Type B pancreatic cell (in vitro differentiated cells): ENCODE data around the gene SCAMP2. TPM values are rescaled to one million over a fixed set of nuclear protein-coding genes. Genes with fewer than 3 reads are reported as not detected.

ENCODE experiments used
- DNase-seq: peaks from one replicate; pipeline ENCODE4 v3.0.0; 2021; ENCODE audit warnings: mixed read lengths; ENCODE audit not compliant: unreplicated experiment; ENCODE audit errors: extremely low spot score
- H3K27ac Mint-ChIP-seq: 2 replicates; pipeline ENCODE4 v1.8.0; 2021; ENCODE audit warnings: mild to moderate bottlenecking, mixed read lengths
- H3K27me3 Mint-ChIP-seq: 2 replicates; pipeline ENCODE4 v1.8.0; 2021; ENCODE audit warnings: mixed read lengths
- H3K36me3 Mint-ChIP-seq: 2 replicates; pipeline ENCODE4 v1.8.0; 2021; ENCODE audit warnings: mixed read lengths
- H3K4me1 Mint-ChIP-seq: one replicate; pipeline ENCODE4 v1.8.0; 2021; ENCODE audit warnings: mixed read lengths; ENCODE audit not compliant: unreplicated experiment
- H3K4me3 Mint-ChIP-seq: 2 replicates; pipeline ENCODE4 v1.8.0; 2021; ENCODE audit warnings: mild to moderate bottlenecking, mixed read lengths
- H3K9me3 Mint-ChIP-seq: 2 replicates; pipeline ENCODE4 v1.8.0; 2021; ENCODE audit warnings: mixed read lengths
- CTCF ChIP-seq: fragments of 200-600 bp; sonication (generic); conservative IDR thresholded peaks from 2 replicates; pipeline ENCODE4 v1.5.0; 2021; ENCODE audit warnings: antibody characterized with exemption, mild to moderate bottlenecking
- total RNA-seq: library from RNA; stranded (reverse); gene quantifications from 2 replicates; pipeline ENCODE4 v1.2.1, GENCODE V29; 2021; ENCODE audit warnings: low replicate concordance

SCAMP2 gene
- total RNA-seq, 1 donor from 2014 or later, result 58.0 TPM

GRCh38 chr15:74857671-74858368 is 15.3 kb downstream of the SCAMP2 start:
- DNase-seq, result no peak
- TF ChIP-seq CTCF, result no peak
- peak overlapping the region; percentile 26 for H3K27ac Mint-ChIP-seq
- H3K4me1 Mint-ChIP-seq, result peaks cover 9% of the 10 kb centered on the region
- no peaks in the 10 kb centered on the region for H3K27me3 Mint-ChIP-seq
- peaks cover 3% of the 10 kb centered on the region for H3K36me3 Mint-ChIP-seq
- H3K4me3 Mint-ChIP-seq, result no peak overlapping the region
- H3K9me3 Mint-ChIP-seq, result no peaks in the 10 kb centered on the region

DNA sequence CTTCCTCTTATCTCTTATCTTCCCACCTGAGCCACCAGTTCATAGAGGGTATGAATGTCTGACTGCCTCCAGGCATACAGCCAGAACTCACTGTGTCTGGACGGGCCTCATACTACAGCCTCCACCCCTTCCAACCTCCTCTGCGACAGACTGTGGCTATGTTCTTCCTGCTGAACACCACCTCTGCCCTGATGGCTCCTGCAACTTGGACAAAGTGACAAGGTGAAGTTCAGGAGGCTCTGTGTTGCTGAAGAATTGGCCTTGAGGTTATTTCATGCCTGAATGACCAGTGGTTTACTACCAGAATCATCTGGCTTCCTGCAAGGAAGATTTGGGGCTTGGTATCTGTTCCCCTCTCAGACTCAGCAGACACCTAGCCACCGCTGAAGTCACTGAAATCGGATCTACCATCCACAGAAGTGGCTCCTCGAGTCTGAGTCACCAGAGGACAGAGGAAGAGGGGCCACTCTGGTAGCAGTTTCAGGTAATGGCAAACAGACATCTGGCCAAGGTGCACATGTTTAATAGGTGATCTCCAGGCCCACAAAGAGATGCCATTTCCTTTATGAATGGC is 16.0 kb downstream of the SCAMP2 start:
- H3K4me3 Mint-ChIP-seq, result no peak overlapping the region
- no peaks in the 10 kb centered on the region for H3K9me3 Mint-ChIP-seq
- H3K27me3 Mint-ChIP-seq, result no peaks in the 10 kb centered on the region
- H3K36me3 Mint-ChIP-seq, result peaks cover 3% of the 10 kb centered on the region
- H3K27ac Mint-ChIP-seq, result peak overlapping the region; percentile 73
- TF ChIP-seq CTCF, result no peak
- no peak for DNase-seq
- peaks cover 9% of the 10 kb centered on the region for H3K4me1 Mint-ChIP-seq

DNA sequence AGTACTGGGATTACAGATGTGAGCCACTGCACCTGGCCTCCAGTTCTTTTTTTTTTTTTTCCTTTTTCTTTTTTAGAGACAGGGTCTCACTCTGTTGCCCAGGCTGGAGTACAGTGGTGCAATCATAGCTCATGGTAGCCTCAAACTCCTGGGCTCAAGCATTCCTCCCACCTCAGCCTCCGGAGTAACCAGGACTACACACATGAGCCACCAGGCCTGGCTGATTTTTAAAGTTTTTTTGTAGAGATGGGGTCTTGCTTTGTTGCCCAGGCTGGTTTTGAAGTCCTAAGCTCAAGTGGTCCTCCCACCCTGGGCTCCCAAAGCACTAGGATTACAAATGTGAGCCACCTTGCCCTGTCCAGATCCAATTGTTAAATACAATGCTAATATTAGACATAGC is 16.6 kb downstream of the SCAMP2 start:
- DNase-seq, result no peak
- Mint-ChIP-seq H3K27me3 (no peaks in the 10 kb centered on the region), H3K27ac (no peak overlapping the region), H3K9me3 (no peaks in the 10 kb centered on the region), H3K4me3 (no peak overlapping the region), H3K36me3 (peaks cover 3% of the 10 kb centered on the region), H3K4me1 (peaks cover 9% of the 10 kb centered on the region)
- no peak for TF ChIP-seq CTCF

DNA sequence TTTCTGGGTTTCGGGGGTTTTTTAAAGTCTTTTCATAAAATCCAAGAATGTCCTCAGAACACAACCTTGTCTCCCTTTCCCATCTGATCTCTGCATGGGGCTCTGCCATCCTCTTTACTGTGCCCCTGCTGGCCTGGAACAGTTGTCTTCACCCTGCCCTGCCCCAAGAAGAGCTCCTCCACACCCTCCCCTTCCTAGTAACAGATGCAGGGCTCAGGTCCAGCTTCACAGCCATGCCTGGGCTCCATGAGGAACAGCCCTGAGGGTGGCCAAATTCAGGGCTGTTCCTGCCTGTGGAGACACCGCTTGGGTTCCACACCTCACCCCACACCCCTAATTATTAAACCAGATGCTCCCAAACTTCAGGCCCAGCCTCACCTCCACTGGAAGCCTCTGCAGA is 17.3 kb downstream of the SCAMP2 start:
- no peak for DNase-seq
- Mint-ChIP-seq H3K9me3 (no peaks in the 10 kb centered on the region), H3K36me3 (peaks cover 3% of the 10 kb centered on the region), H3K27me3 (no peaks in the 10 kb centered on the region), H3K27ac (no peak overlapping the region), H3K4me1 (peaks cover 9% of the 10 kb centered on the region), H3K4me3 (no peak overlapping the region)
- TF ChIP-seq CTCF, result no peak

DNA sequence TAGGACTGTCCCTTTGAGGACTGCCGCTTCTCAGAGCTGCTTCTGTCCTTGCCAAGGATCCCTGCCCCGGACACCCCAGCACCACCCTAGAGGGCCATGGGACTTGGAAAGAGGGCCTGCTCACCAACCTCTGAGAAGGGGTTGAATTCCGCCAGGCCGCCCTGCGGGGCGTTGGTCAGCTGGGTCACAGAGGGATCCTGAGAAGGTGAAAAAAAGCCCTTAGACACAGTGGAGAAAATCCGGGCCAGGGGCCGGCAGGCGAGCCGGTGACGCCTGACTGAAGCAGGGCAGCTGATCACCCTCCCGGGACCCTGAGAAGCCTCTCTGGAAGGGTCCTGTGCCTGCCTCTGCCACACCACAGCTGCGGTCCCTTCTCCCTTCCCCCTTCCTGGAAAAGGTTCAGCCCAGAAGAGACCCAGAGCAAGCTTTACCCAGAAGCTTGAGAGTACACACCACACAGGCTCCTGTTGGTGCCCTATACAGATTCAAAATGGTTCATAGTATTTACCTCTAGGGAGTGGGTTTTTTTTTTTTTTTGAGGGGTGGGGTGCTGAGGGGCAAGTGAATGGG is 18.6 kb downstream of the SCAMP2 start:
- Mint-ChIP-seq H3K4me1 (peaks cover 9% of the 10 kb centered on the region), H3K9me3 (no peaks in the 10 kb centered on the region), H3K36me3 (peaks cover 3% of the 10 kb centered on the region), H3K27ac (no peak overlapping the region), H3K4me3 (no peak overlapping the region), H3K27me3 (no peaks in the 10 kb centered on the region)
- no peak for TF ChIP-seq CTCF
- DNase-seq, result no peak
